HepG2 (cell line): ENCODE data around the gene SP7. TPM values are rescaled to one million over a fixed set of nuclear protein-coding genes. Genes with fewer than 3 reads are reported as not detected.

Source experiments
- AKAP8 ChIP-seq: sonication (generic); formaldehyde crosslinking; IDR thresholded peaks from 2 replicates; pipeline ENCODE4 v1.5.1; 2020; ENCODE audit warnings: mild to moderate bottlenecking, missing genetic modification reagents
- GABPA ChIP-seq, 2 experiments: IDR thresholded peaks; 2 replicates each; pipeline ENCODE4 v1.6.1; 2011 to 2016; ENCODE audit warnings: low read depth in 2 of 2, low read length in 1 of 2, missing biosample characterization in 1 of 2, missing genetic modification characterization in 1 of 2
- GPN1 ChIP-seq: sonication (generic); formaldehyde crosslinking; IDR thresholded peaks from 2 replicates; pipeline ENCODE4 v1.5.1; 2020; ENCODE audit warnings: missing genetic modification reagents, borderline replicate concordance
- HOXA9 ChIP-seq: sonication (generic); formaldehyde crosslinking; IDR thresholded peaks from 2 replicates; pipeline ENCODE4 v1.8.1; 2022; ENCODE audit warnings: missing genetic modification reagents, mild to moderate bottlenecking, moderate library complexity, borderline replicate concordance
- JUND ChIP-seq: sonication (generic); formaldehyde crosslinking; IDR thresholded peaks from 2 replicates; pipeline ENCODE4 v1.8.0; 2022; ENCODE audit warnings: mild to moderate bottlenecking, missing genetic modification reagents
- MTF1 ChIP-seq: sonication (generic); formaldehyde crosslinking; IDR thresholded peaks from 2 replicates; pipeline ENCODE4 v1.5.0; 2020; ENCODE audit warnings: missing genetic modification reagents
- PPARG ChIP-seq: conservative IDR thresholded peaks from 2 replicates; pipeline ENCODE4 v1.6.1; 2016; ENCODE audit warnings: missing biosample characterization, missing genetic modification reagents
- ZFP62 ChIP-seq: sonication (generic); formaldehyde crosslinking; IDR thresholded peaks from 2 replicates; pipeline ENCODE4 v1.4.0; 2020; ENCODE audit warnings: missing genetic modification reagents
- ZNF121 ChIP-seq: sonication (generic); formaldehyde crosslinking; IDR thresholded peaks from 2 replicates; pipeline ENCODE4 v1.5.0; 2020; ENCODE audit warnings: mild to moderate bottlenecking, missing genetic modification reagents
- ZNF543 ChIP-seq: sonication (generic); formaldehyde crosslinking; IDR thresholded peaks from 2 replicates; pipeline ENCODE4 v1.4.0; 2020; ENCODE audit warnings: mild to moderate bottlenecking, missing genetic modification reagents
- ZNF552 ChIP-seq: sonication (generic); formaldehyde crosslinking; IDR thresholded peaks from 2 replicates; pipeline ENCODE4 v1.9.0; 2022; ENCODE audit warnings: missing genetic modification reagents, mild to moderate bottlenecking, borderline replicate concordance
- ZNF720 ChIP-seq: sonication (generic); formaldehyde crosslinking; IDR thresholded peaks from 2 replicates; pipeline ENCODE4 v1.4.0; 2020; ENCODE audit warnings: missing genetic modification reagents
- ZNF839 ChIP-seq: sonication (generic); formaldehyde crosslinking; IDR thresholded peaks from 2 replicates; pipeline ENCODE4 v1.4.0; 2020; ENCODE audit warnings: missing genetic modification reagents, mild to moderate bottlenecking, borderline replicate concordance
- polyA plus RNA-seq, 8 experiments: library from polyadenylated mRNA; depleted of rRNA in 3 of 8; stranded (reverse) in 7 of 8; unstranded in 1 of 8; fragments of >200 nt; fragmentation: Illumina TruSeq in 4 of 8; extraction: Trizol in 4 of 8; gene quantifications; 2 replicates each; pipeline versions ENCODE4 v1.2.1 to v1.2.3, GENCODE V29; 2011 to 2016; ENCODE audit warnings: low read depth in 4 of 8, missing spikeins in 1 of 8, mixed read lengths in 1 of 8; ENCODE audit not compliant: insufficient read depth in 1 of 8
- total RNA-seq, 5 experiments: library from RNA; depleted of rRNA; stranded (reverse); fragments of >200 nt; fragmentation: Illumina TruSeq; extraction: Trizol; gene quantifications; 2 replicates each; pipeline ENCODE4 v1.2.3, GENCODE V29; 2016; ENCODE audit warnings: low read depth in 1 of 5
- TF ChIP-seq, protein P1 (sequence below): sonication (generic); formaldehyde crosslinking; IDR thresholded peaks from 2 replicates; pipeline ENCODE4 v1.8.1; 2023; ENCODE audit warnings: mild to moderate bottlenecking, missing genetic modification reagents
- TF ChIP-seq, protein P2 (sequence below): sonication (generic); formaldehyde crosslinking; IDR thresholded peaks from 2 replicates; pipeline ENCODE4 v1.8.1; 2023; ENCODE audit warnings: mild to moderate bottlenecking, moderate library complexity, missing genetic modification reagents
- TF ChIP-seq, protein P3 (sequence below): IDR thresholded peaks from 2 replicates; pipeline ENCODE4 v1.6.1; 2016; ENCODE audit warnings: low read depth
- TF ChIP-seq, protein P4 (sequence below): sonication (generic); formaldehyde crosslinking; IDR thresholded peaks from 2 replicates; pipeline ENCODE4 v1.5.1; 2020; ENCODE audit warnings: missing genetic modification reagents, mild to moderate bottlenecking, borderline replicate concordance
- TF ChIP-seq, protein P5 (sequence below): sonication (generic); formaldehyde crosslinking; IDR thresholded peaks from 2 replicates; pipeline ENCODE4 v1.5.0; 2020; ENCODE audit warnings: mild to moderate bottlenecking, missing genetic modification reagents

SP7 gene
- total and polyA plus RNA-seq, 2 of the 13 experiments (the other 11 are each of a cell fraction or from before 2014, with no cell fraction given), result not detected

DNA sequence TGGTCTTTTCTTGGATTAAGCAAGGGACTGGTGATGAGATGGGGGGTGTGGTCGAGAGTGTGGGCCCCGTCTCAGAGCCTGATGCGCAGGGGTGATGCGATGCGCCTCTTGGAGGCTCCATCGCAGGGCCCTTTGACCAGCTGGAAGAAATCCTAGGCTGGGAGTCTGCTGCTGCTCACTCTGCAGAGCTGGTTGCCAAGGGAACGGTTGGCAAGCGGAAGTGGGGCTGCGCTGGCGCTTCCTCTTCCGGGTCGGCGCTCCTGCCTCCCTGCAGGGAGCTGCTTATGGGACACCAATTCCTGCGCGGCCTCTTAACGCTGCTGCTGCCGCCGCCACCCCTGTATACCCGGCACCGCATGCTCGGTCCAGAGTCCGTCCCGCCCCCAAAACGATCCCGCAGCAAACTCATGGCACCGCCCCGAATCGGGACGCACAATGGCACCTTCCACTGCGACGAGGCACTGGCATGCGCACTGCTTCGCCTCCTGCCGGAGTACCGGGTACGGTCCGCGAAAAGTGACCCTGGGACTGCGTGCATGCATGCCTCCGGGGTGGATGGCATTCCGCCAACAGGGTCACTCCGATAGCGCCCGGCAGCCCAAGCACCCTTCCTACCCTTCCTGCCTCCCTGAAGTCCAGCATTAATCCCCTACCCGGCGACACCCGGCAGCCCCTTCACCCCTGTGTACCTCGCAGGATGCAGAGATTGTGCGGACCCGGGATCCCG lies 36.5 kb downstream of the SP7 start, which contains the start of gene MYG1 (continued):
- peak; percentile 92 for TF ChIP-seq AKAP8 (CRISPR knock-in tag)
- TF ChIP-seq GPN1 (CRISPR knock-in tag), result no peak
- no peak for TF ChIP-seq ZNF720 (CRISPR knock-in tag)
- TF ChIP-seq ZFP62 (CRISPR knock-in tag), result no peak
- TF ChIP-seq ZNF839 (CRISPR knock-in tag), result peak; percentile 94
- TF ChIP-seq, protein P1, sequence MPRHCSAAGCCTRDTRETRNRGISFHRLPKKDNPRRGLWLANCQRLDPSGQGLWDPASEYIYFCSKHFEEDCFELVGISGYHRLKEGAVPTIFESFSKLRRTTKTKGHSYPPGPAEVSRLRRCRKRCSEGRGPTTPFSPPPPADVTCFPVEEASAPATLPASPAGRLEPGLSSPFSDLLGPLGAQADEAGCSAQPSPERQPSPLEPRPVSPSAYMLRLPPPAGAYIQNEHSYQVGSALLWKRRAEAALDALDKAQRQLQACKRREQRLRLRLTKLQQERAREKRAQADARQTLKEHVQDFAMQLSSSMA (CRISPR knock-in tag), result peak; percentile 90
- TF ChIP-seq, protein P2, sequence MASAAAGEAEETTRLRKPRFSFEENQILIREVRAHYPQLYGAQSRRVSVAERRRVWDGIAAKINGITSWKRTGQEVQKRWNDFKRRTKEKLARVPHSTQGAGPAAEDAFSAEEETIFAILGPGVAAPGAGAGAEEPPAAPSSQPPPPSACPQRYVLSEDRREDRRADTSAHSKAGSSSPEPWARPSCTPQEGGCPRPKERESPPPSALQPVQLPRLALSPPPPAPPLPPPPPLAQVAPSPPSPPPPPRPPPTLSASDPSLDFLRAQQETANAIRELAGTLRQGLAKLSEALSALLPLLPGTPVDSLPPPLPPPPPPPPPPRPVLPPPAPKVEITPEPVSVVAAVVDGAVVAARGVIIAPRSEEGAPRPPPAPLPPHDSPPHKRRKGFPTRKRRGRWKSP (CRISPR knock-in tag), result 0 out of 2 replicates have a peak, but pooled peaks have one; percentile 64
- 0 out of 2 replicates have a peak, but pooled peaks have one; percentile 74 for TF ChIP-seq ZNF543 (CRISPR knock-in tag)
- no peak for TF ChIP-seq MTF1
- TF ChIP-seq PPARG (CRISPR knock-in tag), result no peak
- TF ChIP-seq, protein P3, sequence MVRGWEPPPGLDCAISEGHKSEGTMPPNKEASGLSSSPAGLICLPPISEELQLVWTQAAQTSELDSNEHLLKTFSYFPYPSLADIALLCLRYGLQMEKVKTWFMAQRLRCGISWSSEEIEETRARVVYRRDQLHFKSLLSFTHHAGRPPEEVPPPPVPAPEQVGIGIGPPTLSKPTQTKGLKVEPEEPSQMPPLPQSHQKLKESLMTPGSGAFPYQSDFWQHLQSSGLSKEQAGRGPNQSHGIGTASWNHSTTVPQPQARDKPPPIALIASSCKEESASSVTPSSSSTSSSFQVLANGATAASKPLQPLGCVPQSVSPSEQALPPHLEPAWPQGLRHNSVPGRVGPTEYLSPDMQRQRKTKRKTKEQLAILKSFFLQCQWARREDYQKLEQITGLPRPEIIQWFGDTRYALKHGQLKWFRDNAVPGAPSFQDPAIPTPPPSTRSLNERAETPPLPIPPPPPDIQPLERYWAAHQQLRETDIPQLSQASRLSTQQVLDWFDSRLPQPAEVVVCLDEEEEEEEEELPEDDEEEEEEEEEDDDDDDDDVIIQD (CRISPR knock-in tag), result no peak
- TF ChIP-seq, protein P4, sequence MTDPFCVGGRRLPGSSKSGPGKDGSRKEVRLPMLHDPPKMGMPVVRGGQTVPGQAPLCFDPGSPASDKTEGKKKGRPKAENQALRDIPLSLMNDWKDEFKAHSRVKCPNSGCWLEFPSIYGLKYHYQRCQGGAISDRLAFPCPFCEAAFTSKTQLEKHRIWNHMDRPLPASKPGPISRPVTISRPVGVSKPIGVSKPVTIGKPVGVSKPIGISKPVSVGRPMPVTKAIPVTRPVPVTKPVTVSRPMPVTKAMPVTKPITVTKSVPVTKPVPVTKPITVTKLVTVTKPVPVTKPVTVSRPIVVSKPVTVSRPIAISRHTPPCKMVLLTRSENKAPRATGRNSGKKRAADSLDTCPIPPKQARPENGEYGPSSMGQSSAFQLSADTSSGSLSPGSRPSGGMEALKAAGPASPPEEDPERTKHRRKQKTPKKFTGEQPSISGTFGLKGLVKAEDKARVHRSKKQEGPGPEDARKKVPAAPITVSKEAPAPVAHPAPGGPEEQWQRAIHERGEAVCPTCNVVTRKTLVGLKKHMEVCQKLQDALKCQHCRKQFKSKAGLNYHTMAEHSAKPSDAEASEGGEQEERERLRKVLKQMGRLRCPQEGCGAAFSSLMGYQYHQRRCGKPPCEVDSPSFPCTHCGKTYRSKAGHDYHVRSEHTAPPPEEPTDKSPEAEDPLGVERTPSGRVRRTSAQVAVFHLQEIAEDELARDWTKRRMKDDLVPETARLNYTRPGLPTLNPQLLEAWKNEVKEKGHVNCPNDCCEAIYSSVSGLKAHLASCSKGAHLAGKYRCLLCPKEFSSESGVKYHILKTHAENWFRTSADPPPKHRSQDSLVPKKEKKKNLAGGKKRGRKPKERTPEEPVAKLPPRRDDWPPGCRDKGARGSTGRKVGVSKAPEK (CRISPR knock-in tag), result no peak
- TF ChIP-seq ZNF552 (CRISPR knock-in tag), result 0 out of 2 replicates have a peak, but pooled peaks have one; percentile 67
- no peak for TF ChIP-seq HOXA9 (CRISPR knock-in tag)
- TF ChIP-seq GABPA (IDR thresholded peaks at IDR 0.05; ENCODE audit: low read depth, low read length), result peak; percentile 97
- TF ChIP-seq GABPA (CRISPR knock-in tag; IDR thresholded peaks at IDR 0.05; ENCODE audit: low read depth), result peak; percentile 99
- TF ChIP-seq, protein P5, sequence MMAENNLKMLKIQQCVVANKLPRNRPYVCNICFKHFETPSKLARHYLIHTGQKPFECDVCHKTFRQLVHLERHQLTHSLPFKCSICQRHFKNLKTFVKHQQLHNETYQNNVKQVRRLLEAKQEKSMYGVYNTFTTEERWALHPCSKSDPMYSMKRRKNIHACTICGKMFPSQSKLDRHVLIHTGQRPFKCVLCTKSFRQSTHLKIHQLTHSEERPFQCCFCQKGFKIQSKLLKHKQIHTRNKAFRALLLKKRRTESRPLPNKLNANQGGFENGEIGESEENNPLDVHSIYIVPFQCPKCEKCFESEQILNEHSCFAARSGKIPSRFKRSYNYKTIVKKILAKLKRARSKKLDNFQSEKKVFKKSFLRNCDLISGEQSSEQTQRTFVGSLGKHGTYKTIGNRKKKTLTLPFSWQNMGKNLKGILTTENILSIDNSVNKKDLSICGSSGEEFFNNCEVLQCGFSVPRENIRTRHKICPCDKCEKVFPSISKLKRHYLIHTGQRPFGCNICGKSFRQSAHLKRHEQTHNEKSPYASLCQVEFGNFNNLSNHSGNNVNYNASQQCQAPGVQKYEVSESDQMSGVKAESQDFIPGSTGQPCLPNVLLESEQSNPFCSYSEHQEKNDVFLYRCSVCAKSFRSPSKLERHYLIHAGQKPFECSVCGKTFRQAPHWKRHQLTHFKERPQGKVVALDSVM, result no peak
- TF ChIP-seq ZNF121 (CRISPR knock-in tag), result no peak
- TF ChIP-seq JUND (CRISPR knock-in tag), result 0 out of 2 replicates have a peak, but pooled peaks have one; percentile 9
